A549 (cell line): Measurements from ENCODE around the gene SSC4D. TPM values are rescaled to one million over a fixed set of nuclear protein-coding genes. Genes with fewer than 3 reads are reported as not detected.

Source experiments
- ATAC-seq, 2 experiments: fragments of 200-7000 bp in 1 of 2; fragments of >200 bp in 1 of 2; cut with Nextera tagmentation in 1 of 2; cut with Tn5 transposase in 1 of 2; 3 replicates each; pipeline versions ENCODE4 v1.8.0 to v1.9.1; 2018 to 2020; ENCODE audit warnings: mild to moderate bottlenecking in 1 of 2, moderate library complexity in 1 of 2
- CTCF ChIA-PET: fragments of 300-600 bp; sonication (Branson Sonifier 250); formaldehyde crosslinking; extraction: SDS; loops from one replicate; lab custom pipeline; 2021; ENCODE audit warnings: antibody characterized with exemption, inconsistent platforms; lab: Yijun Ruan, JAX
- POLR2A ChIA-PET: fragments of 350-600 bp; formaldehyde crosslinking; extraction: SDS; loops from one replicate; lab custom pipeline; 2021; ENCODE audit warnings: antibody characterized with exemption, inconsistent platforms; lab: Yijun Ruan, JAX
- DNase-seq, 2 experiments: peaks; one replicate each; pipeline versions ENCODE4 v3.0.0 to v3.0.0-alpha.2; 2011 to 2016; ENCODE audit warnings: low read depth in 1 of 2, low spot score in 1 of 2
- FAIRE-seq: peaks from 2 replicates; lab custom pipeline; 2011; peaks lifted over from hg19 to GRCh38; lab: Jason Lieb, UNC
- H3K27ac ChIP-seq, 2 experiments: fragments of >200 bp; sonication (Bioruptor Twin); formaldehyde crosslinking; 3 replicates each; pipeline ENCODE4 v1.5.1; 2016 to 2017
- H3K4me1 ChIP-seq: fragments of >200 bp; sonication (Bioruptor Twin); formaldehyde crosslinking; 3 replicates; pipeline ENCODE4 v1.6.1; 2016
- H3K4me2 ChIP-seq: fragments of >200 bp; sonication (Bioruptor Twin); formaldehyde crosslinking; 3 replicates; pipeline ENCODE4 v1.6.1; 2016
- H3K4me3 ChIP-seq: fragments of >200 bp; sonication (Bioruptor Twin); formaldehyde crosslinking; 3 replicates; pipeline ENCODE4 v1.5.1; 2016
- H3K9me3 ChIP-seq: fragments of >200 bp; sonication (Bioruptor Twin); formaldehyde crosslinking; 3 replicates; pipeline ENCODE4 v1.6.1; 2016
- CEBPB ChIP-seq, 2 experiments: fragments of >200 bp in 1 of 2; sonication (Bioruptor Twin) in 1 of 2; formaldehyde crosslinking in 1 of 2; IDR thresholded peaks; 2 replicates each; pipeline ENCODE4 v1.6.1; 2012 to 2016
- CHD2 ChIP-seq: fragments of 150-350 bp; IDR thresholded peaks from 2 replicates; pipeline ENCODE4 v1.6.1; 2014; ENCODE audit warnings: low read length; ENCODE audit not compliant: partially characterized antibody
- EP300 ChIP-seq, 2 experiments: fragments of >200 bp; sonication (Bioruptor Twin); formaldehyde crosslinking; IDR thresholded peaks; 2 replicates in 1 of 2; 3 replicates in 1 of 2; pipeline ENCODE4 v1.6.1; 2016 to 2017
- ESRRA ChIP-seq: fragments of 150-350 bp; IDR thresholded peaks from 2 replicates; pipeline ENCODE4 v1.6.1; 2014; ENCODE audit warnings: mild to moderate bottlenecking, low read length, borderline replicate concordance
- FOXS1 ChIP-seq: fragments of 250-450 bp; sonication (Bioruptor Pico); IDR thresholded peaks from 2 replicates; pipeline ENCODE4 v1.5.0; 2020; ENCODE audit warnings: mild to moderate bottlenecking, moderate library complexity
- HEYL ChIP-seq: fragments of 250-450 bp; sonication (Bioruptor Pico); IDR thresholded peaks from 2 replicates; pipeline ENCODE4 v1.8.0; 2021; ENCODE audit warnings: mild to moderate bottlenecking, moderate library complexity
- HOXB13 ChIP-seq: fragments of 250-450 bp; sonication (Bioruptor Pico); IDR thresholded peaks from 2 replicates; pipeline ENCODE4 v1.5.0; 2020; ENCODE audit warnings: low read depth, mild to moderate bottlenecking, moderate library complexity
- HOXB5 ChIP-seq: fragments of 250-450 bp; sonication (Bioruptor Pico); IDR thresholded peaks from 2 replicates; pipeline ENCODE4 v1.5.0; 2020; ENCODE audit warnings: mild to moderate bottlenecking, moderate library complexity
- JUN ChIP-seq, 2 experiments: fragments of >200 bp; sonication (Bioruptor Twin); formaldehyde crosslinking; IDR thresholded peaks; 2 replicates in 1 of 2; 3 replicates in 1 of 2; pipeline ENCODE4 v1.6.1; 2016 to 2017
- KDM5A ChIP-seq: fragments of 200-600 bp; sonication (generic); IDR thresholded peaks from 2 replicates; pipeline ENCODE4 v1.6.1; 2016; ENCODE audit warnings: antibody characterized with exemption, mild to moderate bottlenecking
- MAZ ChIP-seq: fragments of 150-350 bp; IDR thresholded peaks from 2 replicates; pipeline ENCODE4 v1.6.1; 2014; ENCODE audit warnings: antibody characterized with exemption, low read depth, low read length, borderline replicate concordance
- NFE2L2 ChIP-seq: fragments of 150-350 bp; conservative IDR thresholded peaks from 2 replicates; pipeline ENCODE4 v1.6.1; 2014; ENCODE audit warnings: low read length
- NR3C1 ChIP-seq: fragments of >200 bp; sonication (Bioruptor Twin); formaldehyde crosslinking; IDR thresholded peaks from 3 replicates; pipeline ENCODE4 v1.6.1; 2017
- POLR2AphosphoS2 ChIP-seq: conservative IDR thresholded peaks from 2 replicates; pipeline ENCODE4 v1.6.1; 2012; ENCODE audit warnings: low read length, improper control_type of control experiment, inconsistent platforms
- RCOR1 ChIP-seq: fragments of 150-350 bp; IDR thresholded peaks from 2 replicates; pipeline ENCODE4 v1.6.1; 2014; ENCODE audit warnings: antibody characterized with exemption, low read length, low read depth
- RFX5 ChIP-seq: fragments of 450-650 bp; IDR thresholded peaks from 2 replicates; pipeline ENCODE4 v1.7.1; 2014; ENCODE audit warnings: antibody characterized with exemption, mild to moderate bottlenecking, moderate library complexity
- RNF2 ChIP-seq: fragments of 200-600 bp; sonication (generic); IDR thresholded peaks from 2 replicates; pipeline ENCODE4 v1.6.1; 2016; ENCODE audit warnings: low read depth, mild to moderate bottlenecking, antibody characterized with exemption, moderate library complexity, borderline replicate concordance
- SREBF2 ChIP-seq: fragments of 450-650 bp; IDR thresholded peaks from 2 replicates; pipeline ENCODE4 v1.6.1; 2014; ENCODE audit warnings: mild to moderate bottlenecking, moderate library complexity
- ZFP36 ChIP-seq: fragments of 450-650 bp; IDR thresholded peaks from 2 replicates; pipeline ENCODE4 v1.6.1; 2014; ENCODE audit warnings: borderline replicate concordance; ENCODE audit not compliant: partially characterized antibody
- ZNF302 ChIP-seq: fragments of 250-450 bp; sonication (Bioruptor Pico); IDR thresholded peaks from 2 replicates; pipeline ENCODE4 v1.9.0; 2021; ENCODE audit warnings: inconsistent platforms, mild to moderate bottlenecking, moderate library complexity
- ZSCAN20 ChIP-seq: fragments of 250-450 bp; sonication (Bioruptor Pico); IDR thresholded peaks from 2 replicates; pipeline ENCODE4 v1.8.0; 2022; ENCODE audit warnings: mild to moderate bottlenecking, moderate library complexity
- WGBS: methylation state at CpG from one replicate; pipeline ENCODE4 v1.1.6; 2017; ENCODE audit errors: missing lambda C conversion rate; 5-methylcytosine and 5-hydroxymethylcytosine counted together
- polyA plus RNA-seq, 4 experiments: library from polyadenylated mRNA; depleted of rRNA in 3 of 4; stranded (reverse); fragments of >200 nt; fragmentation: RNase III in 1 of 4; extraction: RNeasy Plus Mini Kit Qiagen cat#74134 plus additional on column Dnase treatment in 1 of 4; gene quantifications; 2 replicates in 3 of 4; 3 replicates in 1 of 4; pipeline ENCODE4 v1.2.3, GENCODE V29; 2011 to 2017
- TF ChIP-seq, protein P1 (sequence below): IDR thresholded peaks from 2 replicates; pipeline ENCODE4 v1.6.1; 2012; ENCODE audit warnings: low read depth, borderline replicate concordance
- TF ChIP-seq, protein P2 (sequence below): fragments of 200-600 bp; sonication (generic); IDR thresholded peaks from 2 replicates; pipeline ENCODE4 v1.6.1; 2016; ENCODE audit warnings: antibody characterized with exemption, mild to moderate bottlenecking, moderate library complexity
- TF ChIP-seq, protein P3 (sequence below): fragments of >200 bp; sonication (Bioruptor Twin); formaldehyde crosslinking; IDR thresholded peaks from 3 replicates; pipeline ENCODE4 v1.5.1; 2016
- TF ChIP-seq, protein P4 (sequence below): fragments of >200 bp; sonication (Bioruptor Twin); formaldehyde crosslinking; IDR thresholded peaks from 3 replicates; pipeline ENCODE4 v1.6.1; 2016
- TF ChIP-seq, protein P5 (sequence below): fragments of 450-650 bp; IDR thresholded peaks from 2 replicates; pipeline ENCODE4 v1.6.1; 2014; ENCODE audit warnings: antibody characterized with exemption

Gene SSC4D
- polyA plus RNA-seq, 2 of the 4 experiments (the other 2 are of a cell fraction) = 0.45 to 0.79 TPM

DNA sequence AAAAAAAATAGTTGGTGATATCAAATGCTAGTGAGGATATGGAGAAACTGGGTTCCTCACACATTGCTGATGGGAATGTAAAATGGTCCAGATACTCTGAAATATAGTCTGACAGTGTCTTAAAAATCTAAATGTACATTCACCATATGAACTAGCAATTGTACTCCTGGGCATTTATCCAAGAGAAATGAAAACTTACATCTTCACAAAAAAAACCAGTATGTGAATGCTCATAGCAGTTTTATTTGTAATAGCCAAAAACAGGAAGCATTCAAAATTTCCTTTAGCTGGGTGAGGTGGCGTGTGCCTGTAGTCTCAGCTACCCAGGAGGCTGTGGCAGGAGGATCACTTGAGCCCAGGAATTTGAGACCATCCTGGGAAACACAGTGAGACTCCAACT is 2.1 kb upstream of the SSC4D start:
- H3K9me3 ChIP-seq = no peaks in the 10 kb centered on the region
- ATAC-seq = no peak
- no peak overlapping the region for H3K27ac ChIP-seq
- no peaks in the 10 kb centered on the region for H3K4me1 ChIP-seq
- CTCF ChIA-PET = no interaction called here
- no peak for FAIRE-seq
- POLR2A ChIA-PET = interaction anchor here (0.7 kb wide), 1 partner anchor 47 kb away, joined by 3 read pairs; no protein-coding TSS in a partner anchor
- no peak overlapping the region for H3K4me2 ChIP-seq
- 96% methylated on average over 1 of the region's 1 CpG for WGBS
- no peak for DNase-seq
- H3K4me3 ChIP-seq = no peak overlapping the region
- TF ChIP-seq ZNF302 (CRISPR knock-in tag) = no peak
- TF ChIP-seq JUN (IDR thresholded peaks at IDR 0.05) = no peak
- no peak for TF ChIP-seq NFE2L2
- TF ChIP-seq, protein P1, sequence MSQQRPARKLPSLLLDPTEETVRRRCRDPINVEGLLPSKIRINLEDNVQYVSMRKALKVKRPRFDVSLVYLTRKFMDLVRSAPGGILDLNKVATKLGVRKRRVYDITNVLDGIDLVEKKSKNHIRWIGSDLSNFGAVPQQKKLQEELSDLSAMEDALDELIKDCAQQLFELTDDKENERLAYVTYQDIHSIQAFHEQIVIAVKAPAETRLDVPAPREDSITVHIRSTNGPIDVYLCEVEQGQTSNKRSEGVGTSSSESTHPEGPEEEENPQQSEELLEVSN = no peak
- TF ChIP-seq HOXB13 (CRISPR knock-in tag) = no peak
- TF ChIP-seq, protein P2, sequence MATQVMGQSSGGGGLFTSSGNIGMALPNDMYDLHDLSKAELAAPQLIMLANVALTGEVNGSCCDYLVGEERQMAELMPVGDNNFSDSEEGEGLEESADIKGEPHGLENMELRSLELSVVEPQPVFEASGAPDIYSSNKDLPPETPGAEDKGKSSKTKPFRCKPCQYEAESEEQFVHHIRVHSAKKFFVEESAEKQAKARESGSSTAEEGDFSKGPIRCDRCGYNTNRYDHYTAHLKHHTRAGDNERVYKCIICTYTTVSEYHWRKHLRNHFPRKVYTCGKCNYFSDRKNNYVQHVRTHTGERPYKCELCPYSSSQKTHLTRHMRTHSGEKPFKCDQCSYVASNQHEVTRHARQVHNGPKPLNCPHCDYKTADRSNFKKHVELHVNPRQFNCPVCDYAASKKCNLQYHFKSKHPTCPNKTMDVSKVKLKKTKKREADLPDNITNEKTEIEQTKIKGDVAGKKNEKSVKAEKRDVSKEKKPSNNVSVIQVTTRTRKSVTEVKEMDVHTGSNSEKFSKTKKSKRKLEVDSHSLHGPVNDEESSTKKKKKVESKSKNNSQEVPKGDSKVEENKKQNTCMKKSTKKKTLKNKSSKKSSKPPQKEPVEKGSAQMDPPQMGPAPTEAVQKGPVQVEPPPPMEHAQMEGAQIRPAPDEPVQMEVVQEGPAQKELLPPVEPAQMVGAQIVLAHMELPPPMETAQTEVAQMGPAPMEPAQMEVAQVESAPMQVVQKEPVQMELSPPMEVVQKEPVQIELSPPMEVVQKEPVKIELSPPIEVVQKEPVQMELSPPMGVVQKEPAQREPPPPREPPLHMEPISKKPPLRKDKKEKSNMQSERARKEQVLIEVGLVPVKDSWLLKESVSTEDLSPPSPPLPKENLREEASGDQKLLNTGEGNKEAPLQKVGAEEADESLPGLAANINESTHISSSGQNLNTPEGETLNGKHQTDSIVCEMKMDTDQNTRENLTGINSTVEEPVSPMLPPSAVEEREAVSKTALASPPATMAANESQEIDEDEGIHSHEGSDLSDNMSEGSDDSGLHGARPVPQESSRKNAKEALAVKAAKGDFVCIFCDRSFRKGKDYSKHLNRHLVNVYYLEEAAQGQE = no peak
- TF ChIP-seq, protein P3, sequence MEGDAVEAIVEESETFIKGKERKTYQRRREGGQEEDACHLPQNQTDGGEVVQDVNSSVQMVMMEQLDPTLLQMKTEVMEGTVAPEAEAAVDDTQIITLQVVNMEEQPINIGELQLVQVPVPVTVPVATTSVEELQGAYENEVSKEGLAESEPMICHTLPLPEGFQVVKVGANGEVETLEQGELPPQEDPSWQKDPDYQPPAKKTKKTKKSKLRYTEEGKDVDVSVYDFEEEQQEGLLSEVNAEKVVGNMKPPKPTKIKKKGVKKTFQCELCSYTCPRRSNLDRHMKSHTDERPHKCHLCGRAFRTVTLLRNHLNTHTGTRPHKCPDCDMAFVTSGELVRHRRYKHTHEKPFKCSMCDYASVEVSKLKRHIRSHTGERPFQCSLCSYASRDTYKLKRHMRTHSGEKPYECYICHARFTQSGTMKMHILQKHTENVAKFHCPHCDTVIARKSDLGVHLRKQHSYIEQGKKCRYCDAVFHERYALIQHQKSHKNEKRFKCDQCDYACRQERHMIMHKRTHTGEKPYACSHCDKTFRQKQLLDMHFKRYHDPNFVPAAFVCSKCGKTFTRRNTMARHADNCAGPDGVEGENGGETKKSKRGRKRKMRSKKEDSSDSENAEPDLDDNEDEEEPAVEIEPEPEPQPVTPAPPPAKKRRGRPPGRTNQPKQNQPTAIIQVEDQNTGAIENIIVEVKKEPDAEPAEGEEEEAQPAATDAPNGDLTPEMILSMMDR = no peak
- no peak for TF ChIP-seq ZFP36
- no peak for TF ChIP-seq CHD2
- TF ChIP-seq KDM5A = no peak
- no peak for TF ChIP-seq NR3C1
- no peak for TF ChIP-seq HEYL
- TF ChIP-seq POLR2AphosphoS2 = no peak
- no peak for TF ChIP-seq RNF2
- no peak for TF ChIP-seq SREBF2
- no peak for TF ChIP-seq ZSCAN20 (CRISPR knock-in tag)
- TF ChIP-seq, protein P4, sequence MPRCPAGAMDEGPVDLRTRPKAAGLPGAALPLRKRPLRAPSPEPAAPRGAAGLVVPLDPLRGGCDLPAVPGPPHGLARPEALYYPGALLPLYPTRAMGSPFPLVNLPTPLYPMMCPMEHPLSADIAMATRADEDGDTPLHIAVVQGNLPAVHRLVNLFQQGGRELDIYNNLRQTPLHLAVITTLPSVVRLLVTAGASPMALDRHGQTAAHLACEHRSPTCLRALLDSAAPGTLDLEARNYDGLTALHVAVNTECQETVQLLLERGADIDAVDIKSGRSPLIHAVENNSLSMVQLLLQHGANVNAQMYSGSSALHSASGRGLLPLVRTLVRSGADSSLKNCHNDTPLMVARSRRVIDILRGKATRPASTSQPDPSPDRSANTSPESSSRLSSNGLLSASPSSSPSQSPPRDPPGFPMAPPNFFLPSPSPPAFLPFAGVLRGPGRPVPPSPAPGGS = no peak
- no peak for TF ChIP-seq HOXB5 (CRISPR knock-in tag)
- TF ChIP-seq, all 56 proteins: peak for 0

DNA sequence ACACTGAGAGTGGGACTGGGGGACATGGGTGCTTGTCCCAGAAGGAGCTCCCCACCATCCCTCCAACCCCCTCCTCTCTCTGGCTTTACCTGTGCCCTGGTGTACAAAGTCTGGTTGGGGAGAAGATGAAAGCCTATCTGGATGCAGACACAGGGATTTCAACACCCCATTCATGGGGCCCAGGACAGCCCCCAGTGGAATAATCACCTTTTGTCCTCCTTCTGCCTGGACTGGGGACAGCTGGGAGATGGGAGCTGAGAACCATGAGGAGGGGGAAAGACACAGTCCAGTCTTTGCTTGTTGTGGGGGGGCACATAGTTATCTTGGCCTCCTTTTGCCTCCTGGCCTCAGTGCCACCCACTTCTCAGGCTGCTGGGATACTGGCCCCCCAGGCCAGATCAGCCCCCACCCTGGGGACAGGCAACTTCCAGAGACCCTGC is 1.4 kb downstream of the SSC4D start:
- H3K4me1 ChIP-seq = peaks cover 10% of the 10 kb centered on the region; the same call in 2 of the 3 replicates
- no peak overlapping the region for H3K4me3 ChIP-seq
- no peak for FAIRE-seq
- DNase-seq = no peak
- CTCF ChIA-PET = interaction anchor here (1.1 to 1.3 kb wide), 2 partner anchors 11 to 12 kb away, joined by 3 to 7 read pairs; no protein-coding TSS in a partner anchor
- no peak overlapping the region for H3K4me2 ChIP-seq
- no peak; a peak in 1 of 6 replicates for ATAC-seq
- no peaks in the 10 kb centered on the region for H3K9me3 ChIP-seq
- POLR2A ChIA-PET = interaction anchor here (1.4 kb wide), 1 partner anchor 49 kb away, joined by 5 read pairs; the partner anchor contains the start of gene YWHAG
- H3K27ac ChIP-seq = no peak overlapping the region
- TF ChIP-seq SREBF2 (no peak), MAZ (no peak), RCOR1 (no peak), ESRRA (no peak), FOXS1 (no peak), HOXB13 (CRISPR knock-in tag) (no peak), CEBPB (IDR thresholded peaks at IDR 0.05) (no peak), EP300 (IDR thresholded peaks at IDR 0.05) (no peak), RFX5 (no peak), ZFP36 (no peak)
- TF ChIP-seq, protein P5, sequence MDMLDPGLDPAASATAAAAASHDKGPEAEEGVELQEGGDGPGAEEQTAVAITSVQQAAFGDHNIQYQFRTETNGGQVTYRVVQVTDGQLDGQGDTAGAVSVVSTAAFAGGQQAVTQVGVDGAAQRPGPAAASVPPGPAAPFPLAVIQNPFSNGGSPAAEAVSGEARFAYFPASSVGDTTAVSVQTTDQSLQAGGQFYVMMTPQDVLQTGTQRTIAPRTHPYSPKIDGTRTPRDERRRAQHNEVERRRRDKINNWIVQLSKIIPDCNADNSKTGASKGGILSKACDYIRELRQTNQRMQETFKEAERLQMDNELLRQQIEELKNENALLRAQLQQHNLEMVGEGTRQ = no peak
- TF ChIP-seq, protein P2 = no peak
